Motor neuron (in vitro differentiated cells): ENCODE data around the gene MED13L. TPM values are rescaled to one million over a fixed set of nuclear protein-coding genes. Genes with fewer than 3 reads are reported as not detected.
A peak's percentile ranks its signal among the peaks of the same experiment; 100 is the strongest.

Experiments used
- ATAC-seq, 8 experiments: fragments of 200-7000 bp; cut with Tn5 transposase; replicated peaks in 6 of 8; 2 replicates each; pipeline ENCODE4 v1.8.0; 2021; ENCODE audit warnings: mild to moderate bottlenecking in 8 of 8, moderate library complexity in 8 of 8
- H3K27ac ChIP-seq, 2 donors: fragments of 250-450 bp; sonication (Bioruptor Pico); 2 replicates each; pipeline ENCODE4 v1.9.0; 2021; ENCODE audit warnings: antibody characterized with exemption in 2 of 2, mild to moderate bottlenecking in 2 of 2, moderate library complexity in 1 of 2
- H3K4me1 ChIP-seq, 2 donors: fragments of 250-450 bp; sonication (Bioruptor Pico); replicated peaks in 1 of 2; 2 replicates each; pipeline ENCODE4 v1.6.1; 2021; ENCODE audit warnings: antibody characterized with exemption in 2 of 2, mild to moderate bottlenecking in 2 of 2, moderate library complexity in 1 of 2
- H3K4me3 ChIP-seq, 5 donors: fragments of 250-450 bp; sonication (Bioruptor Pico); 2 replicates each; pipeline ENCODE4 v1.9.0; 2021; ENCODE audit warnings: antibody characterized with exemption in 5 of 5, mild to moderate bottlenecking in 5 of 5, moderate library complexity in 4 of 5
- WGBS, 10 experiments: fragments of 450-650 bp; shearing (Covaris generic); methylation state at CpG; one replicate each; pipeline ENCODE4 v1.0.0; 2022; 5-methylcytosine and 5-hydroxymethylcytosine counted together
- in situ Hi-C, 9 experiments: fragments of 400-800 bp; cut with MboI; loops; one replicate each; pipeline ENCODE4 v1.15.0; 2021; ENCODE audit warnings: low sequenced_read_pairs in 9 of 9, low pct_unique_long_range_greater_than_20kb in 2 of 9; ENCODE audit not compliant: unreplicated experiment in 9 of 9
- total RNA-seq, 8 experiments: library from RNA; unstranded; fragments of 300-600 nt; gene quantifications; 2 replicates each; pipeline versions ENCODE4 v1.2.3 to v1.2.4, GENCODE V29; 2022

MED13L gene
- total RNA-seq, 8 experiments from 2014 or later = 40.5 to 90.5 (median 66.7) TPM

DNA sequence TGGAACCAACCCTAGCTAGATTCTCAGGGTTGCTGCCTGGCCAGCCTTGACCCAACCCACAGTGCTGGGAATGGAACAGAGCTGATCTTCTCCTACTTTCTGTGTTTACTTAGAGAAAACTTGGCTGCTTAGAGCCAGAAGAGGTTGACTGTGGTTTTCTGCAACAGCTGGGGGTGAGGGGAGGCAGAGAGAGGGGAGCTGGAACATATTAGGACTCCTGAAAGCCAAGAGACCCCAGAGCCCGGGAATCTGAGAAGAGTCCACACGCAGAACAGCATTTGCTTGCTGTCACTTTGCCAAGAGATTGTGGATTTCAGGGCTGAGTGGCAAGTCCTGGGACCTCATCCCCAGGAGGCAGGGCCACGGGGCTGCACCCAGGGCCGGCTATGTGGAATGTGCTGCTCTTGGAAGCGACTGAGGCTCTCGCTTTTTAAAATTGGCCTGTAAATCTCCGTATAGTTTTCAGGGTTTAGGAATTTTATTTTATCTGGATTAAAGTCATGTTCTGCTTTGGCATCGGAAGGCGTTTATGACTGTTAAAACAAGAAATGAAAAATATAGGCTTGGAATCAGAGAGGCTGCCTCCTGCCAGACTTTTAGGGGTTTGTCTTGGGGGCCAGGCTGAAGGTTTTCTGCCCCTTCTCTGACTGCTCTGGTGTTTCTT is 22.3 kb upstream of the MED13L start:
- in situ Hi-C loops = loop anchor here in 1 of 9 experiments (25.0 kb wide), 1 partner anchor 288 kb away; no protein-coding TSS in a partner anchor
- Histone ChIP-seq H3K27ac (no peak overlapping the region), H3K4me3 (no peak overlapping the region), H3K4me1 (peaks cover 11 to 13% of the 10 kb centered on the region in 2 donors)
- WGBS, 10 experiments = 31 to 94% (median 87%) methylated on average over 4 to 7 of the region's 9 CpGs; no CpG with 5 or more reads in 2 of the 10 experiments
- peak in 1 of 8 experiments; percentile 36 for ATAC-seq

DNA sequence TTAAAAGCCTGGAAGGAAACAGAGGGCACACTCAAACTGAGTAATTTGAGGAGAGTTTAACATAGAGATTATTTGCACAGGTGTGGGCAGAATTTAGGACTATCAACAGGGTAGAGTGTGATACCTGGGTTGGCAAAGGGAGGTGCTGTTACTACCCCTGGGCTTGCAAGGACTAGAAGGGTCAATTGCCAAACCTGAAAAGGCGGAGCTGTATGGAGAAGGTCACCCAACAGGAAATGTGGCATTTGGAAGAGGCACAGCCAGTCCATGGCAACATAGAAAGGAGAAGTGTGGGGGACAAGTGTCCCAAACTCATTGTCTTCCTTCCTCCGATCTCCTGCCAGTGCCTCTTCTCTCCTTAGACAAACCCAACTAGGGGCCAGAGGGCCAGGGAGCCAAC is 21.6 kb upstream of the MED13L start:
- no peak overlapping the region for H3K27ac ChIP-seq

GRCh38 chr12:116298578-116298977 is 21.1 kb upstream of the MED13L start:
- no peak for ATAC-seq
- H3K27ac ChIP-seq = no peak overlapping the region
- H3K4me3 ChIP-seq = no peak overlapping the region
- H3K4me1 ChIP-seq = peaks cover 11 to 13% of the 10 kb centered on the region in 2 donors
- in situ Hi-C loops = loop anchor here in 1 of 9 experiments (25.0 kb wide), 1 partner anchor 289 kb away; no protein-coding TSS in a partner anchor
- WGBS, 10 experiments = 80 to 100% (median 100%) methylated on average over 1 to 2 of the region's 2 CpGs; no CpG with 5 or more reads in 4 of the 10 experiments

More for the DNA sequence above, 21.6 kb upstream of the MED13L start:
- Histone ChIP-seq H3K4me1 (peaks cover 11 to 13% of the 10 kb centered on the region in 2 donors), H3K4me3 (no peak overlapping the region)
- WGBS, 10 experiments = 80 to 100% (median 96%) methylated on average over 1 to 2 of the region's 2 CpGs; no CpG with 5 or more reads in 6 of the 10 experiments
- in situ Hi-C loops = loop anchor here in 1 of 9 experiments (25.0 kb wide), 1 partner anchor 288 kb away; no protein-coding TSS in a partner anchor
- no peak for ATAC-seq

DNA sequence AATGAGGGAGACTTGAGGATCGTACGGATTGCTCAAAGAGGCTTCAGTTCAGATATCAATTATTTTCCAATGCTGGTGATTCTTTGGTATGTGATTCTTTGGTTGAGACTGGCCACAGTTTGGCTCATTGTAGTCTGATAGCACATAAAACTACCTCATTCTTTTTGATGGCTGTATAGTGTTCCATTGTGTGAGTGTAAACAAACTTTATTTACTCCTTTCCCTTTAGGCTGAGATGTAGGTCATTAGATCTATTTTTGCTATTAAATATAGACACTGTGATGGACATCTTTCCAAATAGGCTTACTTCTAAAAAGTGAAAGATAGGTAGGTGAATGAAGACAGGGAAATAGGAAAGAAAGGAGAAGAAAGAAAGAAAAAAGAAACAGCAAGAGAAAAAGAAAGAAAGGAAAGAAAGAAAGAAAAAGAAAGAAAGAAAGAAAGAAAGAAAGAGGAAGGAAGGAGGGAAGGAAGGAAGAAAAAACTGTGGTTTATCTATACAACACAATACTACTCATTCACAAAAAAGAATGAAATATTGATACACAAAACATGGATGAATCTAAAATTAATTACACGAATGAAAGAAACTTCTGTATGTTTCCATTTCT is 19.8 kb upstream of the MED13L start:
- no peak for ATAC-seq
- no peak overlapping the region for H3K4me3 ChIP-seq
- 40 to 93% (median 75%) methylated on average over 1 to 3 of the region's 3 CpGs for WGBS, 10 experiments
- no peak overlapping the region for H3K27ac ChIP-seq
- in situ Hi-C loops = loop anchor here in 1 of 9 experiments (25.0 kb wide), 1 partner anchor 290 kb away; no protein-coding TSS in a partner anchor
- H3K4me1 ChIP-seq = peaks cover 6 to 8% of the 10 kb centered on the region in 2 donors

DNA sequence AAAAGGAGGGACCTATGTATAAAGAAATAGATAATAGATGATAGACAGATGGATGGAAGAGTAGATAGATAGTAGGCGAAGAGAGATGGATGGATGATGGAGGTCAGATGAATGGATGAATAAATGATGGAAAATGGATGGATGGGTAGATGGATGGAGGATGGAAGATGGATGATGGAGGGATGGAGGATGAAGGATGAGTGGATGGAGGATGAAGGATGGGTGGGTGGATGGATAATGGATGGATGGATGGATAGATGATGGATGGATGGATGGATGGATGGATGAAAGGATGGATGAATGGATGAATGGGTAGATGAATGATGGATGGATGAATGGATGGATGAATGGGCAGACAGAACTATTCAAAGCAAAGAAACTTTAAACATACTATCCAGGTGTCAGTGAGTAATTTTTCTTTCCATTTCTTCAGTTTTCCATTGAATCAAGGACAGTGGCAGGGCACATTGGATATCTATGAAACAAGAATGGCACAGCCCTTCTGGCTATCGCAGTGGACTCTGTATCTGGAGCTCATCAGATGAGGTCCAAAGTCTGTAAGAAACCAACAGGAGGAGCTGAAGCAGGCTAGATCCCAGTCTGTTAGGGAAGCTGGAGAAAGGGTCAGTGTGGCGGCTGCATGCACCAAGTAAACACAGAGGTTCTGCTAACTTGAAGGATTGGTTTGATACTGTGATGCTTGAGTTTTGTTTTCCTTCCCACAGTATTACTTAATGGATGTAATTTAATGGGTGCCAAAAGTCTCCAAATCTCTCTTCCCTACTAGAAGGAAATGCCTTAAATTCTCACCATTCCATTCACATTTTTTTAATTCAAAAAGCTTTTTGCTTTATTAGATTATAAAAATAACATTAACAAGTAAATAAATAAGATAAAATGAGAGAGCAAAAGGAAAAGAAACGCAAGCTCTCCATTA is 18.1 kb upstream of the MED13L start:
- 47 to 100% (median 73%) methylated on average over 2 to 4 of the region's 4 CpGs; no CpG with 5 or more reads in 1 of the 10 experiments for WGBS, 10 experiments
- no peak overlapping the region for H3K4me3 ChIP-seq
- H3K27ac ChIP-seq = no peak overlapping the region
- H3K4me1 ChIP-seq = no peaks in the 10 kb centered on the region
- no peak for ATAC-seq
- in situ Hi-C loops = loop anchor here in 1 of 9 experiments (25.0 kb wide), 1 partner anchor 292 kb away; no protein-coding TSS in a partner anchor

GRCh38 chr12:116294454-116295165 is 17.1 kb upstream of the MED13L start:
- WGBS, 10 experiments = 70 to 100% (median 82%) methylated on average over 1 to 4 of the region's 4 CpGs
- no peak for ATAC-seq
- in situ Hi-C loops = loop anchor here in 1 of 9 experiments (25.0 kb wide), 1 partner anchor 293 kb away; no protein-coding TSS in a partner anchor
- Histone ChIP-seq H3K4me3 (no peak overlapping the region), H3K4me1 (no peaks in the 10 kb centered on the region), H3K27ac (no peak overlapping the region)

DNA sequence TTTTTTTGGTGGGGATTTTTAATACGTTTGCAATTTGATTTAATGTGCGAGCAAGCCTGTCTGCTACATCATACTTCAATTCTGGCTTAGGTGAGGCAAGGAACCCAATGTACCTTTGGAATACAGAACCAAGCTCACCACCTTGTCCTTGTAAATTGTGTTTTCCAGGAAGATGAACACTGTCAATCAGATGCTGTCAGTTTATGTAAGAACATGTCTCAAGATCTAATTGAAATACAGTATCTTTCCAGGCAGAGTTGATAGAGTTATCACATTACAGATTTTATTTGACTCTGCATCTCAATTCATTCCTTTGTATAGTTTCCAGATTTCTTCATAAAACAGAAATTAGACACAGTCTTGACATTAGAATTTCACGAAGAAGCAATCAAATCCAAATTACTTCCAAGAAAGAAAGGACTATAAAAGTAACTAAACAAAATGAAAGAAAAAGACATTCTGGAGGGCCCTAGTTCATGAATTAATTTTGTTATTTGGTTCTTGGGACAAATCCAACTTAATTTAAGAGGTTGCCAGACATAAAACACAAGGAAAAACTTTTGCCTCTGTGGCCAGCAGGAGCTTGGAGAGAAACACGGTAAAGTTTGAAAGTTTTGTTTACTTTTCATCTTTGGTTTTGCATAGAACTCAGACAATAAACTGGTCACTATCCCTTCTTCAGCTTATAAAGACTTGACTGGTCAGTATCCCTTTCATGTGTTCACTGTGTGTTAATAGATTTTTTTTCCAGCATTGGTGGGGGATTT is 16.4 kb upstream of the MED13L start:
- Histone ChIP-seq H3K4me3 (no peak overlapping the region), H3K27ac (no peak overlapping the region), H3K4me1 (no peaks in the 10 kb centered on the region)
- in situ Hi-C loops = loop anchor here in 1 of 9 experiments (25.0 kb wide), 1 partner anchor 293 kb away; no protein-coding TSS in a partner anchor
- ATAC-seq = no peak
- WGBS, 10 experiments = 33 to 78% (median 62%) methylated on average over 2 to 4 of the region's 4 CpGs

DNA sequence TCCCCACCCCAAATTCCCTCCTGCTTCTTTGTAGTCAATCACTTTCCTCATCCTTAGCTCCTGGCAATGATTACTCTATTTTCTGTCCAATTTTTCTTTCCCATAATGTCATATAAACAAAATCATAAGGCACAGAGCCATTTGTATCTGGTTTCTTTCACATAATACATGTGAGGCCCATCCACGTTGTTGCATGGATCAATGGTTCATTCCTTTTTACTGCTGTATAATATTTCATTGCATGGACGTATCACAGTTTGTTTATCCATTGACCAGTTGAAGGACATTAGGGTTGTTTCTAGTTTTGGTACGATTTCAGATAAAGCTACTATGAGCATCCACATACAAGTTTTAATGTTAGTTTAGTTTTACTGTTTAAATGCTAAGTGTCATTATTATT is 13.7 kb upstream of the MED13L start:
- Histone ChIP-seq H3K27ac (no peak overlapping the region), H3K4me3 (no peak overlapping the region), H3K4me1 (no peaks in the 10 kb centered on the region)
- ATAC-seq = no peak
- 59 to 100% (median 82%) methylated on average over 2 to 3 of the region's 3 CpGs for WGBS, 10 experiments
- in situ Hi-C loops = loop anchor here in 1 of 9 experiments (25.0 kb wide), 1 partner anchor 296 kb away; no protein-coding TSS in a partner anchor

GRCh38 chr12:116288735-116289134 is 11.2 kb upstream of the MED13L start:
- in situ Hi-C loops = loop anchor here in 1 of 9 experiments (25.0 kb wide), 1 partner anchor 299 kb away; no protein-coding TSS in a partner anchor
- WGBS, 10 experiments = 75 to 100% (median 91%) methylated on average over 1 to 3 of the region's 3 CpGs; no CpG with 5 or more reads in 5 of the 10 experiments
- no peak overlapping the region for H3K4me3 ChIP-seq
- no peaks in the 10 kb centered on the region for H3K4me1 ChIP-seq
- peak in 1 of 8 experiments; percentile 67 for ATAC-seq
- H3K27ac ChIP-seq = no peak overlapping the region

GRCh38 chr12:116287842-116288301 is 10.4 kb upstream of the MED13L start:
- no peak overlapping the region for H3K27ac ChIP-seq
- no peak overlapping the region for H3K4me3 ChIP-seq
- WGBS, 10 experiments = 0 to 100% (median 87%) methylated on average over 1 to 3 of the region's 3 CpGs; no CpG with 5 or more reads in 3 of the 10 experiments
- in situ Hi-C loops = loop anchor here in 1 of 9 experiments (25.0 kb wide), 1 partner anchor 299 kb away; no protein-coding TSS in a partner anchor
- ATAC-seq = peak in 3 of 8 experiments; percentile 83 to 96 (median 93)
- H3K4me1 ChIP-seq = no peaks in the 10 kb centered on the region

DNA sequence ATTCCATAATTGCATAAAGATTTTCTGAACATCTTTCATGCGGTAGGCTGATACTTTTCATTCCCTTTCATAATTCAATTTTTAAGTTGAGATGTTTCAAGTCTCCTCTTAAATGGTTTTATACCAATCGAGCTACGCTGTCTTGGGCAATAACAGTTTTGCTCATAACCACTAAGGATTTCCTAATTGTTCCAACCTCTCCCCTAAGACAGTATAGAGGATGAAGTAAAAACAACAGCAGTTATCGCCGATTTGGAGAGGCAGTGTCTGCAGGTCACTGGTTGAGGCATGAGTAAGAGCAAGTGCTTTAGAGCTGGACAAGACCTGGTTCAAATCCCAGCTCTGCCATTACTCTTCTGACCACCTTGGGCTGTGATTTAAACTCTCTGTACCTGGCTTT is 6.9 kb upstream of the MED13L start:
- Histone ChIP-seq H3K4me3 (no peak overlapping the region), H3K4me1 (no peaks in the 10 kb centered on the region), H3K27ac (no peak overlapping the region)
- in situ Hi-C loops = loop anchor here in 1 of 9 experiments (25.0 kb wide), 1 partner anchor 303 kb away; no protein-coding TSS in a partner anchor
- WGBS, 10 experiments = 17 to 100% (median 90%) methylated on average over 1 to 5 of the region's 5 CpGs
- no peak for ATAC-seq
